SK-N-MC (cell line): ENCODE data around the gene TECR.

Source experiments
- EZH2 ChIP-seq: fragments of 200-600 bp; sonication (generic); IDR thresholded peaks from one replicate; pipeline ENCODE4 v1.6.1; 2017; ENCODE audit warnings: antibody characterized with exemption
- POLR2AphosphoS5 ChIP-seq: IDR thresholded peaks from 2 replicates; pipeline ENCODE4 v1.6.1; 2012; ENCODE audit warnings: mild to moderate bottlenecking, low read depth, low read length, borderline replicate concordance

DNA sequence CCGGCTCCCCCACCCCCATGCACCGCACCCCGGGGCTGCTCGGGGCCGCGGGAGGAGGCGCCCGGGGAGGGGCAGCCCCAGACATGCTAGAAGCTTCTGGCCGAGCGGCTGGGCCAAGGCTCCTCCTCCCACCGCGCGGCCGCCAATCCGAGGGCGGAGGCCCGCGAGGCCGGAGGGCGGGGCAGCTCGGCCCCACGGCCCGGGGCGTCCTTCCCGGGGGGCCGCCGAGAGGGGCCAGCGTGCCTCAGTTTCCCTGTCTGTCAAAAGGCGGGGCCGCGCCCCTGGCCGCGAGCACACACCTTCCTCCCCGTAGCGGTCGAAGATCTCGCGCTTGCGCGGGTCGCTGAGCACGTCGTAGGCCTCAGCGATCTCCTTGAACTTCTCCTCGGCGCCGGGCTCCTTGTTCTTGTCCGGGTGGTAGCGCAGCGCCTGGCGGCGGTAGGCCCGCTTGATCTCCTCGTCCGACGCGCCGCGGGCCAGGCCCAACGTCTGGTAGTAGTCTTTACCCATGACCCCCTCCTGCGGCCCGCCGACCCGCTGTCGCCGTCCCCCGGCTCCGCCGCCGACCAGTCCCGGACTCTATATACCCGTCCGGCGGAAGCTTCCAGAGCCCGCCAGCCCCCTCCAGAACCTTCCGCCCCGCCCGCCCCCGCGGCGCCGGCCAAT lies 11.4 kb upstream of the TECR start, which contains the start of gene DNAJB1:
- TF ChIP-seq EZH2 (no peak), POLR2AphosphoS5 (peak; percentile 93)
